Stomach (tissue), 4 donors: ENCODE data around the gene TBCE.

Source experiments
- EP300 ChIP-seq: sonication (generic); formaldehyde crosslinking; IDR thresholded peaks from one replicate; pipeline ENCODE4 v1.6.1; 2017; ENCODE audit warnings: antibody characterized with exemption
- POLR2A ChIP-seq, 4 donors: fragments of 450-650 bp; IDR thresholded peaks; one replicate each; pipeline ENCODE4 v1.6.1; 2016; ENCODE audit warnings: antibody characterized with exemption in 4 of 4, control low read depth in 2 of 4, mild to moderate bottlenecking in 1 of 4, moderate library complexity in 1 of 4
- TF ChIP-seq, protein P1 (sequence below), 7 experiments: fragments of 450-650 bp in 4 of 7; fragments of 200-600 bp in 3 of 7; sonication (generic) in 3 of 7; IDR thresholded peaks; one replicate each; pipeline ENCODE4 v1.5.1; 2016 to 2019; ENCODE audit warnings: antibody characterized with exemption in 7 of 7, control low read depth in 2 of 7, mild to moderate bottlenecking in 1 of 7

DNA sequence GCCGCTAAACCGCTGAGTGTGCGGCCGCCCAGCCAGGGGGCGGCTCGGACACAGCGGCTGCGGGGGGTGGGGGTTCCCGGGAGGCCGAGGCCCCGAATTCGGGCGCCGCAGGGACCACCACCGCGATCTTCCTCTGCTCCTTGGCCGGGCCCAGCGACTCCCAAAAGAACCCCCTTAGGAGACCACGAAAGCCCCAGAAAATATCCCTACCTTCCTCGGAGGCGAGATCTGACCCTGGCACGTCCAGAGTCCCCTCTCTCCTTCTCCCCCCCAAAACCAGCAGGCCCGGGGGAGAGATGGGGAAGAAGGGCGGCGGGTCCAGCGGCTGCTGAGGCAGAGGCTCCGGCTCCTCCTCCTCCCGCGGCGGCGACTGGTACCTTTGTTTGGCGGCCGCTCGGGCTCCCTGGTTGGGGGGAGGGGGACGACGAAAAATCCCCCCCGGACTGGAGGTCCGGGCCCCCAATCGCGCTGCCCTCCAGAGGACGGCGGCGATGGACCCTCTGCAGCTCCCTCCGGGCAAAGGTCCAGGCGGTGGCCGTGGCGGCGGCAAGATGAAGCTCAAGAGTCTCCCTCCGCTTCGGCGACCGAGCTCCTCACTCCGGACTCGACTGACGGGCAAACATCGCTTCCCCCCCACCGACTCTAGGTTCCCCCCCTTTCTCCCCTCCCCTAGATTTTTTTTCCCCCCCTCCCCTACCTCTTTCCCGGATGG is 39.5 kb upstream of the TBCE start, which contains the start of gene ARID4B:
- TF ChIP-seq POLR2A (IDR thresholded peaks at IDR 0.05) (peak in 2 of 4 donors; percentile 79 to 83), EP300 (no peak)
- TF ChIP-seq, protein P1, sequence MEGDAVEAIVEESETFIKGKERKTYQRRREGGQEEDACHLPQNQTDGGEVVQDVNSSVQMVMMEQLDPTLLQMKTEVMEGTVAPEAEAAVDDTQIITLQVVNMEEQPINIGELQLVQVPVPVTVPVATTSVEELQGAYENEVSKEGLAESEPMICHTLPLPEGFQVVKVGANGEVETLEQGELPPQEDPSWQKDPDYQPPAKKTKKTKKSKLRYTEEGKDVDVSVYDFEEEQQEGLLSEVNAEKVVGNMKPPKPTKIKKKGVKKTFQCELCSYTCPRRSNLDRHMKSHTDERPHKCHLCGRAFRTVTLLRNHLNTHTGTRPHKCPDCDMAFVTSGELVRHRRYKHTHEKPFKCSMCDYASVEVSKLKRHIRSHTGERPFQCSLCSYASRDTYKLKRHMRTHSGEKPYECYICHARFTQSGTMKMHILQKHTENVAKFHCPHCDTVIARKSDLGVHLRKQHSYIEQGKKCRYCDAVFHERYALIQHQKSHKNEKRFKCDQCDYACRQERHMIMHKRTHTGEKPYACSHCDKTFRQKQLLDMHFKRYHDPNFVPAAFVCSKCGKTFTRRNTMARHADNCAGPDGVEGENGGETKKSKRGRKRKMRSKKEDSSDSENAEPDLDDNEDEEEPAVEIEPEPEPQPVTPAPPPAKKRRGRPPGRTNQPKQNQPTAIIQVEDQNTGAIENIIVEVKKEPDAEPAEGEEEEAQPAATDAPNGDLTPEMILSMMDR (IDR thresholded peaks at IDR 0.05): no peak
